GM23338 (cell line): ENCODE data around the gene PTPRE. TPM values are rescaled to one million over a fixed set of nuclear protein-coding genes. Genes with fewer than 3 reads are reported as not detected.

Experiments used
- ATAC-seq: fragments of 200-7000 bp; cut with Tn5 transposase; 3 replicates; pipeline ENCODE4 v1.9.1; 2020
- DNase-seq: peaks from one replicate; pipeline ENCODE4 v3.0.0-alpha.2; 2015; ENCODE audit warnings: low spot score
- H2AFZ ChIP-seq: fragments of 200-600 bp; sonication (generic); 2 replicates; pipeline ENCODE4 v1.8.0; 2016; ENCODE audit warnings: antibody characterized with exemption, mild to moderate bottlenecking, moderate library complexity
- H3F3A ChIP-seq: fragments of 200-600 bp; sonication (generic); replicated peaks from 2 replicates; pipeline ENCODE4 v1.8.0; 2017; ENCODE audit warnings: antibody characterized with exemption, mixed run types, low read depth
- H3K27ac ChIP-seq: fragments of 200-600 bp; sonication (generic); 2 replicates; pipeline ENCODE4 v1.6.1; 2016; ENCODE audit warnings: low read depth
- H3K27me3 ChIP-seq: fragments of 200-600 bp; sonication (generic); 2 replicates; pipeline ENCODE4 v1.8.0; 2016; ENCODE audit warnings: mild to moderate bottlenecking, mixed run types, moderate library complexity; ENCODE audit not compliant: insufficient read depth
- H3K36me3 ChIP-seq: fragments of 200-600 bp; sonication (generic); 2 replicates; pipeline ENCODE4 v1.8.0; 2016; ENCODE audit warnings: mild to moderate bottlenecking; ENCODE audit not compliant: insufficient read depth
- H3K4me1 ChIP-seq: fragments of 200-600 bp; sonication (generic); 2 replicates; pipeline ENCODE4 v1.8.0; 2016; ENCODE audit warnings: mild to moderate bottlenecking, moderate library complexity; ENCODE audit not compliant: insufficient read depth
- H3K4me2 ChIP-seq: fragments of 200-600 bp; sonication (generic); 2 replicates; pipeline ENCODE4 v1.7.1; 2017; ENCODE audit warnings: mixed run types
- H3K4me3 ChIP-seq: fragments of 200-600 bp; sonication (generic); 2 replicates; pipeline ENCODE4 v1.6.1; 2016; ENCODE audit warnings: mixed run types
- H3K79me2 ChIP-seq: fragments of 200-600 bp; sonication (generic); replicated peaks from 2 replicates; pipeline ENCODE4 v1.8.0; 2017; ENCODE audit warnings: mild to moderate bottlenecking; ENCODE audit not compliant: insufficient read depth
- H3K9me2 ChIP-seq: fragments of 200-600 bp; sonication (generic); 2 replicates; pipeline ENCODE4 v1.8.0; 2017; ENCODE audit not compliant: insufficient read depth
- H4K20me1 ChIP-seq: fragments of 200-600 bp; sonication (generic); replicated peaks from 2 replicates; pipeline ENCODE4 v1.8.0; 2017; ENCODE audit warnings: mild to moderate bottlenecking; ENCODE audit not compliant: insufficient read depth
- H3K27ac Mint-ChIP-seq: 2 replicates; pipeline ENCODE4 v1.8.0; 2020; ENCODE audit warnings: inconsistent platforms, mild to moderate bottlenecking, moderate library complexity, mixed read lengths
- H3K27me3 Mint-ChIP-seq: 3 replicates; pipeline ENCODE4 v1.8.0; 2022; ENCODE audit warnings: low read depth, mild to moderate bottlenecking, moderate library complexity, mixed read lengths, inconsistent platforms; ENCODE audit not compliant: insufficient read depth, poor library complexity
- H3K36me3 Mint-ChIP-seq: 3 replicates; pipeline ENCODE4 v1.8.0; 2021; ENCODE audit warnings: low read depth, mild to moderate bottlenecking, inconsistent platforms, moderate library complexity, mixed read lengths
- H3K4me1 Mint-ChIP-seq: 3 replicates; pipeline ENCODE4 v1.8.0; 2020; ENCODE audit warnings: mild to moderate bottlenecking, inconsistent platforms, mixed read lengths
- H3K4me3 Mint-ChIP-seq: 3 replicates; pipeline ENCODE4 v1.8.0; 2021; ENCODE audit warnings: moderate library complexity, mild to moderate bottlenecking, inconsistent platforms, mixed read lengths
- H3K9me3 Mint-ChIP-seq: 3 replicates; pipeline ENCODE4 v1.8.0; 2020; ENCODE audit warnings: moderate library complexity, mild to moderate bottlenecking, inconsistent platforms, mixed read lengths
- CTCF ChIP-seq, 2 experiments: fragments of 200-600 bp in 1 of 2; sonication (generic) in 1 of 2; conservative IDR thresholded peaks; 2 replicates each; pipeline versions ENCODE4 v1.5.1 to v1.6.1; 2016 to 2017; ENCODE audit warnings: antibody characterized with exemption in 2 of 2, low read depth in 2 of 2, mild to moderate bottlenecking in 2 of 2, moderate library complexity in 1 of 2
- EZH2 ChIP-seq: fragments of 200-600 bp; sonication (generic); IDR thresholded peaks from one replicate; pipeline ENCODE4 v1.8.0; 2017; ENCODE audit warnings: antibody characterized with exemption, mild to moderate bottlenecking, low read depth; ENCODE audit not compliant: unreplicated experiment
- EZH2phosphoT487 ChIP-seq: fragments of 200-600 bp; sonication (generic); IDR thresholded peaks from one replicate; pipeline ENCODE4 v1.8.1; 2018; ENCODE audit warnings: antibody characterized with exemption; ENCODE audit not compliant: unreplicated experiment
- JUNB ChIP-seq: IDR thresholded peaks from one replicate; pipeline ENCODE4 v1.6.1; 2016; ENCODE audit warnings: antibody characterized with exemption; ENCODE audit not compliant: unreplicated experiment
- NANOG ChIP-seq: IDR thresholded peaks from 2 replicates; pipeline ENCODE4 v1.6.1; 2016; ENCODE audit warnings: antibody characterized with exemption, borderline replicate concordance
- STAT1 ChIP-seq: IDR thresholded peaks from one replicate; pipeline ENCODE4 v1.6.1; 2016; ENCODE audit warnings: antibody characterized with exemption; ENCODE audit not compliant: unreplicated experiment
- ZNF331 ChIP-seq: fragments of 250-450 bp; sonication (Bioruptor Pico); IDR thresholded peaks from 2 replicates; pipeline ENCODE4 v1.5.0; 2020; ENCODE audit warnings: low read depth, mild to moderate bottlenecking, moderate library complexity
- ZNF462 ChIP-seq: fragments of 250-450 bp; sonication (Bioruptor Pico); IDR thresholded peaks from 2 replicates; pipeline ENCODE4 v1.5.0; 2020; ENCODE audit warnings: mild to moderate bottlenecking, moderate library complexity
- polyA plus RNA-seq: library from polyadenylated mRNA; unstranded; fragments of >200 nt; fragmentation: Nextera tagmentation; extraction: Ambion mirVana; gene quantifications from 2 replicates; pipeline ENCODE4 v1.2.1, GENCODE V29; 2016
- total RNA-seq: library from RNA; depleted of rRNA; stranded (reverse); fragments of >200 nt; shearing (Covaris generic); gene quantifications from 2 replicates; pipeline ENCODE4 v1.2.3, GENCODE V29; 2014
- TF ChIP-seq, protein P1 (sequence below): IDR thresholded peaks from one replicate; pipeline ENCODE4 v1.6.1; 2018; ENCODE audit warnings: antibody characterized with exemption; ENCODE audit not compliant: unreplicated experiment

Gene PTPRE
- total and polyA plus RNA-seq, 2 experiments from 2014 or later, result 0.34 to 0.42 TPM

DNA sequence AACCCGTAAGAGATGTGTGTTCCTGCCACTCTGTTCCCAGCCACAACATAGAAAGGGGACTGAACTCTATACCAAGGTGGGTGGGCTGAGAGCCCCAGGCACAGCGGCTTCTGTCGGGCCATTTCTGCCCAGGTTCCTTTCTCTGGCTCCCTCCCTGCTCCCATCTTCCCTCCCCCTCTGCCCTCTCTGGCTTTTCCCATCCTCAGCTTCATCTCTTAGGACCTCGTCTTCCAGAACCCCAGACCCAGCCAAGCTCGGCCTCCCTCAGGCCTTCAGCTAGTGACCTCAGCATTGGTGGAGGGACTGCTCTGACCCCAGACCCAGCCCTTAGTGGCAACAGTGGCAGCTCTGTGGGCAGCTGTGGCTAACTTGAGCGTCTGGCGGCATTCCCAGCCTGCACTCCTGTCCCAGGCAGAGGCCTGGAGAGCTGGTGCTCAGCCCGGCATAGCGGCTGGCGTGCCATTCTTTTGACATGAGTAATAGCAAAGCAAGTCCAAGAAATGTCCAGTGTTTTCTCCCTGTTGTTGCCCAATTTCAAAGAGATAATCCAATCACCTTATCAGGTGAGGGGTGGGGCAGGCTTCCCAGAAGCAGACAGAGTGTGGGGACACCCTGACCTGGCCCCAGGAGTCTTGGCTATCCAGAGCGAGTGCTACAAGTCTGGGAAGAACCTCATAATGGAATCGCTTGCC, 15.9 kb downstream of the PTPRE start:
- H3K27ac Mint-ChIP-seq, result no peak overlapping the region
- DNase-seq, result no peak
- Histone ChIP-seq H3K79me2 (no peaks in the 10 kb centered on the region), H3K4me3 (no peak overlapping the region), H2AFZ (no peak overlapping the region), H3K36me3 (no peaks in the 10 kb centered on the region), H4K20me1 (no peaks in the 10 kb centered on the region), H3K4me2 (no peak overlapping the region), H3K27me3 (no peaks in the 10 kb centered on the region), H3K4me1 (no peaks in the 10 kb centered on the region), H3F3A (no peaks in the 10 kb centered on the region), H3K9me2 (no peaks in the 10 kb centered on the region), H3K27ac (no peak overlapping the region)
- no peaks in the 10 kb centered on the region; the same call in 2 of the 3 replicates for H3K9me3 Mint-ChIP-seq
- TF ChIP-seq ZNF331, result no peak
- TF ChIP-seq, protein P1, sequence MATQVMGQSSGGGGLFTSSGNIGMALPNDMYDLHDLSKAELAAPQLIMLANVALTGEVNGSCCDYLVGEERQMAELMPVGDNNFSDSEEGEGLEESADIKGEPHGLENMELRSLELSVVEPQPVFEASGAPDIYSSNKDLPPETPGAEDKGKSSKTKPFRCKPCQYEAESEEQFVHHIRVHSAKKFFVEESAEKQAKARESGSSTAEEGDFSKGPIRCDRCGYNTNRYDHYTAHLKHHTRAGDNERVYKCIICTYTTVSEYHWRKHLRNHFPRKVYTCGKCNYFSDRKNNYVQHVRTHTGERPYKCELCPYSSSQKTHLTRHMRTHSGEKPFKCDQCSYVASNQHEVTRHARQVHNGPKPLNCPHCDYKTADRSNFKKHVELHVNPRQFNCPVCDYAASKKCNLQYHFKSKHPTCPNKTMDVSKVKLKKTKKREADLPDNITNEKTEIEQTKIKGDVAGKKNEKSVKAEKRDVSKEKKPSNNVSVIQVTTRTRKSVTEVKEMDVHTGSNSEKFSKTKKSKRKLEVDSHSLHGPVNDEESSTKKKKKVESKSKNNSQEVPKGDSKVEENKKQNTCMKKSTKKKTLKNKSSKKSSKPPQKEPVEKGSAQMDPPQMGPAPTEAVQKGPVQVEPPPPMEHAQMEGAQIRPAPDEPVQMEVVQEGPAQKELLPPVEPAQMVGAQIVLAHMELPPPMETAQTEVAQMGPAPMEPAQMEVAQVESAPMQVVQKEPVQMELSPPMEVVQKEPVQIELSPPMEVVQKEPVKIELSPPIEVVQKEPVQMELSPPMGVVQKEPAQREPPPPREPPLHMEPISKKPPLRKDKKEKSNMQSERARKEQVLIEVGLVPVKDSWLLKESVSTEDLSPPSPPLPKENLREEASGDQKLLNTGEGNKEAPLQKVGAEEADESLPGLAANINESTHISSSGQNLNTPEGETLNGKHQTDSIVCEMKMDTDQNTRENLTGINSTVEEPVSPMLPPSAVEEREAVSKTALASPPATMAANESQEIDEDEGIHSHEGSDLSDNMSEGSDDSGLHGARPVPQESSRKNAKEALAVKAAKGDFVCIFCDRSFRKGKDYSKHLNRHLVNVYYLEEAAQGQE, result no peak
- TF ChIP-seq ZNF462 (CRISPR knock-in tag), result no peak
- no peak for TF ChIP-seq EZH2
- TF ChIP-seq NANOG, result no peak
- no peak for TF ChIP-seq EZH2phosphoT487
- no peak for TF ChIP-seq JUNB
- no peak for TF ChIP-seq CTCF (conservative IDR thresholded peaks at IDR 0.05; ENCODE audit: low read depth in 2 of 2)
- no peak for TF ChIP-seq STAT1
- peaks cover 4% of the 10 kb centered on the region for H3K27me3 Mint-ChIP-seq
- no peak for ATAC-seq
- no peaks in the 10 kb centered on the region for H3K36me3 Mint-ChIP-seq
- H3K4me1 Mint-ChIP-seq, result no peaks in the 10 kb centered on the region
- H3K4me3 Mint-ChIP-seq, result no peak overlapping the region
